ENCODE measurements around the gene MEFV. TPM values are rescaled to one million over a fixed set of nuclear protein-coding genes. Genes with fewer than 3 reads are reported as not detected.

MEFV gene
- total RNA-seq, 2 experiments from 2014 or later, result not detected

GRCh38 chr16:3295783-3296182 lies 39.4 kb upstream of the MEFV start:
- ChIA-PET POLR2A (no interaction called here), CTCF (no interaction called here)
- DNase-seq, result no peak
- intact Hi-C loops (cut with micrococcal nuclease), result no loop called here
- Mint-ChIP-seq H3K27ac (no peak overlapping the region), H3K4me3 (no peak overlapping the region), H3K4me1 (ENCODE audit: low read depth) (peaks cover 8% of the 10 kb centered on the region), H3K27me3 (no peaks in the 10 kb centered on the region), H3K9me3 (peaks cover 70% of the 10 kb centered on the region), H3K36me3 (ENCODE audit: low read depth) (peaks cover 71% of the 10 kb centered on the region)
- ATAC-seq, result no peak
- TF ChIP-seq CTCF (IDR thresholded peaks at IDR 0.05), result no peak

GRCh38 chr16:3295209-3295608 lies 38.8 kb upstream of the MEFV start:
- Mint-ChIP-seq H3K4me1 (ENCODE audit: low read depth) (peaks cover 8% of the 10 kb centered on the region), H3K9me3 (peaks cover 71% of the 10 kb centered on the region), H3K36me3 (ENCODE audit: low read depth) (peaks cover 71% of the 10 kb centered on the region), H3K4me3 (no peak overlapping the region), H3K27ac (no peak overlapping the region), H3K27me3 (no peaks in the 10 kb centered on the region)
- DNase-seq (no peak), ATAC-seq (no peak)
- no peak for TF ChIP-seq CTCF (IDR thresholded peaks at IDR 0.05)
- CTCF ChIA-PET, result no interaction called here
- POLR2A ChIA-PET, result no interaction called here
- intact Hi-C loops (cut with micrococcal nuclease), result no loop called here

GRCh38 chr16:3292604-3293003 lies 36.2 kb upstream of the MEFV start:
- H3K27ac Mint-ChIP-seq, result no peak overlapping the region
- ChIA-PET CTCF (no interaction called here), POLR2A (interaction anchor here (1.0 to 1.4 kb wide), 2 partner anchors 10 to 16 kb away, joined by 3 to 5 read pairs; no protein-coding TSS in a partner anchor)
- H3K27me3 Mint-ChIP-seq, result no peaks in the 10 kb centered on the region
- H3K4me1 Mint-ChIP-seq (ENCODE audit: low read depth), result peaks cover 8% of the 10 kb centered on the region
- DNase-seq, result no peak
- TF ChIP-seq CTCF (IDR thresholded peaks at IDR 0.05), result no peak
- intact Hi-C loops (cut with micrococcal nuclease), result no loop called here
- peaks cover 82% of the 10 kb centered on the region for H3K36me3 Mint-ChIP-seq (ENCODE audit: low read depth)
- H3K4me3 Mint-ChIP-seq, result no peak overlapping the region
- H3K9me3 Mint-ChIP-seq, result peaks cover 67% of the 10 kb centered on the region
- ATAC-seq, result no peak

- no peaks in the 10 kb centered on the region for H3K27me3 Mint-ChIP-seq
- ATAC-seq, result no peak
- H3K4me1 Mint-ChIP-seq (ENCODE audit: low read depth), result peaks cover 22% of the 10 kb centered on the region
- no peak for DNase-seq
- intact Hi-C loops (cut with micrococcal nuclease), result no loop called here
- no peak for TF ChIP-seq CTCF (IDR thresholded peaks at IDR 0.05)
- ChIA-PET POLR2A (interaction anchor here (0.6 to 1.9 kb wide), 4 partner anchors 9 to 130 kb away, joined by 3 to 5 read pairs (median 4); no protein-coding TSS in a partner anchor), CTCF (no interaction called here)
- no peak overlapping the region for H3K27ac Mint-ChIP-seq
- H3K4me3 Mint-ChIP-seq, result no peak overlapping the region
- H3K36me3 Mint-ChIP-seq (ENCODE audit: low read depth), result peaks cover 92% of the 10 kb centered on the region
- H3K9me3 Mint-ChIP-seq, result peaks cover 62% of the 10 kb centered on the region
Measured at GRCh38 chr16:3289998-3290673, 33.7 kb upstream of the MEFV start.

GRCh38 chr16:3285131-3285530 lies 28.7 kb upstream of the MEFV start:
- POLR2A ChIA-PET, result interaction anchor here (2.2 to 4.6 kb wide), 3 partner anchors 12 to 21 kb away, joined by 5 to 25 read pairs (median 24); partner anchors contain the start of genes TIGD7 and ZNF75A
- no peak overlapping the region for H3K27ac Mint-ChIP-seq
- H3K4me3 Mint-ChIP-seq, result peak overlapping the region; percentile 94
- H3K27me3 Mint-ChIP-seq, result no peaks in the 10 kb centered on the region
- H3K36me3 Mint-ChIP-seq (ENCODE audit: low read depth), result peaks cover 63% of the 10 kb centered on the region
- H3K4me1 Mint-ChIP-seq (ENCODE audit: low read depth), result peaks cover 27% of the 10 kb centered on the region
- H3K9me3 Mint-ChIP-seq, result peaks cover 22% of the 10 kb centered on the region
- DNase-seq (no peak), ATAC-seq (no peak)
- TF ChIP-seq CTCF (IDR thresholded peaks at IDR 0.05), result no peak
- intact Hi-C loops (cut with micrococcal nuclease), result no loop called here
- CTCF ChIA-PET, result interaction anchor here (9.6 kb wide), 1 partner anchor 20 kb away, joined by 98 read pairs; no protein-coding TSS in a partner anchor

Measured in activated CD8-positive, alpha-beta T cell treated with anti-CD3 and anti-CD28 coated beads for 36 hours (primary cell).